CD4-positive, CD25-positive, alpha-beta regulatory T cell (primary cell): ENCODE measurements around the gene GHRH. TPM values are rescaled to one million over a fixed set of nuclear protein-coding genes. Genes with fewer than 3 reads are reported as not detected.

Experiments
- polyA plus RNA-seq, 4 donors: library from polyadenylated mRNA; unstranded; fragments of 300-500 nt; fragmentation: Illumina TruSeq; gene quantifications; one replicate each; pipeline ENCODE4 v1.2.3, GENCODE V29; 2021
- total RNA-seq: library from RNA; stranded (reverse); gene quantifications from one replicate; pipeline ENCODE4 v1.2.3, GENCODE V29; 2022

The GHRH gene
- total and polyA plus RNA-seq, 5 donors from 2014 or later: not detected

Other genes with a start within 250 kb of the GHRH start
- gene RBL1, start 165.8 kb downstream of the GHRH start, total RNA-seq: 32.6 TPM
- 10 to 100 TPM; 11.3 to 23.2 (median 13.3) TPM for gene RBL1, start 165.8 kb downstream of the GHRH start, polyA plus RNA-seq
- gene RPN2, start 82.5 kb downstream of the GHRH start, total RNA-seq: 101 TPM
- 100 to 1,000 TPM; 227 to 259 (median 243) TPM for gene RPN2, start 82.5 kb downstream of the GHRH start, polyA plus RNA-seq
- 0.81 TPM for gene MROH8, start 82.3 kb downstream of the GHRH start, total RNA-seq
- 1 to 10 TPM in 1 of 4 donors, under 1 TPM in 2, not detected in 1; 0.73 to 1.4 (median 0.88) TPM for gene MROH8, start 82.3 kb downstream of the GHRH start, polyA plus RNA-seq
- 6.1 TPM for gene MANBAL, start 27.8 kb upstream of the GHRH start, total RNA-seq
- 10 to 100 TPM; 20.0 to 32.4 (median 28.2) TPM for gene MANBAL, start 27.8 kb upstream of the GHRH start, polyA plus RNA-seq
- gene SRC, start 84.3 kb upstream of the GHRH start, total RNA-seq: 5.5 TPM
- gene SRC, start 84.3 kb upstream of the GHRH start, polyA plus RNA-seq: under 1 TPM in 3 of 4 donors, not detected in 1; 0.29 to 0.56 (median 0.55) TPM